ENCODE data around the gene RABGGTB. TPM values are rescaled to one million over a fixed set of nuclear protein-coding genes. Genes with fewer than 3 reads are reported as not detected.
"Not testable (repeated sequence)": the region's sequence is repeated elsewhere in the genome, so short reads cannot be mapped to it uniquely, and the experiment has no call there.

RABGGTB gene
- total RNA-seq, 1 experiment from 2014 or later, result 28.9 TPM

GRCh38 chr1:75791022-75791421, 5.0 kb downstream of the RABGGTB start:
- no peak for DNase-seq (ENCODE audit: low read depth)
- in situ Hi-C loops (cut with HindIII; ENCODE audit: low pct_unique_long_range_greater_than_20kb, low sequenced_read_pairs), result no loop called here

- in situ Hi-C loops (cut with HindIII; ENCODE audit: low pct_unique_long_range_greater_than_20kb, low sequenced_read_pairs), result no loop called here
These were observed 6.0 kb downstream of the RABGGTB start for GRCh38 chr1:75792091-75792490.

GRCh38 chr1:75794382-75794781, 8.3 kb downstream of the RABGGTB start:
- no peak for DNase-seq (ENCODE audit: low read depth)
- in situ Hi-C loops (cut with HindIII; ENCODE audit: low pct_unique_long_range_greater_than_20kb, low sequenced_read_pairs), result no loop called here

More at GRCh38 chr1:75792091-75792490, 6.0 kb downstream of the RABGGTB start:
- no peak for DNase-seq (ENCODE audit: low read depth)

GRCh38 chr1:75795703-75796193, 9.7 kb downstream of the RABGGTB start:
- in situ Hi-C loops (cut with HindIII; ENCODE audit: low pct_unique_long_range_greater_than_20kb, low sequenced_read_pairs), result no loop called here
- DNase-seq (ENCODE audit: low read depth), result no peak

GRCh38 chr1:75796376-75797272, 10.6 kb downstream of the RABGGTB start, which contains the start of gene MSH4:
Gene MSH4, plus strand, starts transcription at chr1:75796882. Its CDS starts 104 bp downstream, at chr1:75796986.
- DNase-seq (ENCODE audit: low read depth), result no peak
- in situ Hi-C loops (cut with HindIII; ENCODE audit: low pct_unique_long_range_greater_than_20kb, low sequenced_read_pairs), result no loop called here

- DNase-seq (ENCODE audit: low read depth), result no peak
- in situ Hi-C loops (cut with HindIII; ENCODE audit: low pct_unique_long_range_greater_than_20kb, low sequenced_read_pairs), result no loop called here
These were observed 11.2 kb downstream of the RABGGTB start for GRCh38 chr1:75797273-75797588.

- no peak for DNase-seq (ENCODE audit: low read depth)
- in situ Hi-C loops (cut with HindIII; ENCODE audit: low pct_unique_long_range_greater_than_20kb, low sequenced_read_pairs), result no loop called here
These were observed 11.7 kb downstream of the RABGGTB start for GRCh38 chr1:75797606-75798216.

GRCh38 chr1:75801480-75801879, 15.4 kb downstream of the RABGGTB start:
- DNase-seq (ENCODE audit: low read depth); in situ Hi-C loops (cut with HindIII; ENCODE audit: low pct_unique_long_range_greater_than_20kb, low sequenced_read_pairs): not testable (repeated sequence)

GRCh38 chr1:75808921-75809320, 22.9 kb downstream of the RABGGTB start:
- no peak for DNase-seq (ENCODE audit: low read depth)
- in situ Hi-C loops (cut with HindIII; ENCODE audit: low pct_unique_long_range_greater_than_20kb, low sequenced_read_pairs), result no loop called here

GRCh38 chr1:75810113-75810512, 24.1 kb downstream of the RABGGTB start:
- DNase-seq (ENCODE audit: low read depth); in situ Hi-C loops (cut with HindIII; ENCODE audit: low pct_unique_long_range_greater_than_20kb, low sequenced_read_pairs): not testable (repeated sequence)

GRCh38 chr1:75811211-75811981, 25.3 kb downstream of the RABGGTB start:
- DNase-seq (ENCODE audit: low read depth), result no peak
- in situ Hi-C loops (cut with HindIII; ENCODE audit: low pct_unique_long_range_greater_than_20kb, low sequenced_read_pairs), result no loop called here

- in situ Hi-C loops (cut with HindIII; ENCODE audit: low pct_unique_long_range_greater_than_20kb, low sequenced_read_pairs), result no loop called here
- DNase-seq (ENCODE audit: low read depth), result no peak
These were observed 26.0 kb downstream of the RABGGTB start for GRCh38 chr1:75812065-75812464.

GRCh38 chr1:75823596-75823995, 37.5 kb downstream of the RABGGTB start:
- DNase-seq (ENCODE audit: low read depth); in situ Hi-C loops (cut with HindIII; ENCODE audit: low pct_unique_long_range_greater_than_20kb, low sequenced_read_pairs): not testable (repeated sequence)

- DNase-seq (ENCODE audit: low read depth), result no peak
- in situ Hi-C loops (cut with HindIII; ENCODE audit: low pct_unique_long_range_greater_than_20kb, low sequenced_read_pairs), result no loop called here
These were observed 50.6 kb downstream of the RABGGTB start for GRCh38 chr1:75836528-75837100.

GRCh38 chr1:75838079-75838478, 52.0 kb downstream of the RABGGTB start:
- no peak for DNase-seq (ENCODE audit: low read depth)
- in situ Hi-C loops (cut with HindIII; ENCODE audit: low pct_unique_long_range_greater_than_20kb, low sequenced_read_pairs), result no loop called here

GRCh38 chr1:75841421-75841820, 55.4 kb downstream of the RABGGTB start:
- no peak for DNase-seq (ENCODE audit: low read depth)
- in situ Hi-C loops (cut with HindIII; ENCODE audit: low pct_unique_long_range_greater_than_20kb, low sequenced_read_pairs), result no loop called here
